Measurements from ENCODE around the gene GEMIN7.

GEMIN7 gene

GRCh38 chr19:45130236-45130635, 51.2 kb downstream of the GEMIN7 start:
- no peak for DNase-seq (ENCODE audit: low spot score)

- no peak for DNase-seq (ENCODE audit: low spot score)
Measured at GRCh38 chr19:45130888-45131615, 52.0 kb downstream of the GEMIN7 start.

GRCh38 chr19:45133661-45134060, 54.6 kb downstream of the GEMIN7 start:
- DNase-seq (ENCODE audit: low spot score), result no peak

- DNase-seq (ENCODE audit: low spot score), result no peak
Measured at GRCh38 chr19:45135176-45135885, 56.3 kb downstream of the GEMIN7 start.

GRCh38 chr19:45136507-45137178, 57.6 kb downstream of the GEMIN7 start:
- no peak for DNase-seq (ENCODE audit: low spot score)

- DNase-seq (ENCODE audit: low spot score), result no peak
Measured at GRCh38 chr19:45137179-45137761, 58.2 kb downstream of the GEMIN7 start.

GRCh38 chr19:45138303-45138751, 59.3 kb downstream of the GEMIN7 start:
- DNase-seq (ENCODE audit: low spot score), result no peak

GRCh38 chr19:45139286-45140143, 60.5 kb downstream of the GEMIN7 start:
- no peak for DNase-seq (ENCODE audit: low spot score)

GRCh38 chr19:45140144-45140503, 61.1 kb downstream of the GEMIN7 start:
- DNase-seq (ENCODE audit: low spot score), result no peak

GRCh38 chr19:45140533-45140932, 61.5 kb downstream of the GEMIN7 start:
- no peak for DNase-seq (ENCODE audit: low spot score)
